ENCODE data around the gene EIF2S3B.

EIF2S3B gene

GRCh38 chr12:10554756-10555481 is 49.2 kb downstream of the EIF2S3B start:
- no peak for DNase-seq

GRCh38 chr12:10557329-10557728 is 51.6 kb downstream of the EIF2S3B start:
- no peak for DNase-seq

GRCh38 chr12:10557766-10558165 is 52.1 kb downstream of the EIF2S3B start:
- no peak for DNase-seq
